ENCODE results near the gene OVOL1. TPM values are rescaled to one million over a fixed set of nuclear protein-coding genes. Genes with fewer than 3 reads are reported as not detected.
"Not testable (repeated sequence)": the region's sequence is repeated elsewhere in the genome, so short reads cannot be mapped to it uniquely, and the experiment has no call there.

Gene OVOL1
- not detected for total RNA-seq
- polyA plus RNA-seq: 1 to 10 TPM in 1 of 2 donors, under 1 TPM in 1; 0.28 to 3.9 TPM
- long read RNA-seq, donor 1: 0 reads
- long read RNA-seq, donor 2: 0 reads

DNA sequence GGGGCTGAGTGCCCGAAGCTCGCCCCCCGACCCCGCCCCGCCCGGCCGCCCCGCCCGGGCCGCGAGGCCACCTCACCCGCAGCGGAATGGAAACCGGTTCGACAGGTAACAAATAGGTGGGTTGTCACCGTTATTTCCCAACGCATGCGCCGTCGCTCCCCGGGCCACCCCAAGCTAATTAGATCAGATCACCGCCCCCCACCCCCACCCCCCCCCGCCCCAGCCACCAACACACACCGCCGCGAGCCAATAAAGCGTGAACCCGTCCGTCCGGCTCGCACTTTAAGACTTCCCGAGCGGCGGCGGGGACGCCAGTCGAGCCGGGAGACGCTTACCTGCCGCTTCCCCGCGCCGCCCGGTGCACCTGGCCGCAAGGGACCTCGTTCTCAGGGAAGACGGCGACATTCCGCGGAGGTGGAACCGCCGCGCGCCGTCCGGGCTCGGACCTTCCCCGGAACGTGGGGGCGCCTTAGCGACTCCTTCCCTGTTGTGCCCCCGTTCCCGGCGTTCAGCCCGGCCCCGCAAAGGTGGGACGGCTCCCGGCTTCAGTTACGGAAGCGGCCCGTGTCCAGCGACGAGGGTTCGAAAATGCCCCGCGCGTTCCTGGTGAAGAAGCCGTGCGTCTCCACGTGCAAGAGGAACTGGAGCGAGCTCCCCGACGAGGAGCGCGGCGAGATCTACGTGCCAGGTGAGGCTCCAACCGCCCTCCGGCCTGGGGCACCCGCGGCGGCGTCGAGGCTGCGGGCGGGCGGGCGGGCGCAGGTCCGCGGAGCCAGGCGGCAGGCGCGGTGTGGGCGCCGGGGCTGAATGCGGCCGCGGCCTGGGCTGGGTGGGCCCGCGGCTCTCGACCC, at the start of gene OVOL1:
OVOL1 (plus strand) TSS at position 278 of the 851 bp plus-strand sequence; CDS start at position 589, 311 bp downstream.
- Histone ChIP-seq H3K27me3 (ENCODE audit: control insufficient read depth in 1 of 2, insufficient read depth in 2 of 2, low read length in 1 of 2) (no peaks in the 10 kb centered on the region), H3K9me3 (ENCODE audit: control insufficient read depth, low read length) (no peaks in the 10 kb centered on the region), H3K27ac (ENCODE audit: low read depth in 1 of 2, low read length in 2 of 2) (no peak within 1 kb of the TSS), H3K4me1 (ENCODE audit: control insufficient read depth in 1 of 2, insufficient read depth in 2 of 2, low read length in 2 of 2) (no peaks in the 10 kb centered on the region), H3K36me3 (ENCODE audit: control insufficient read depth in 1 of 2, insufficient read depth in 2 of 2, low read length in 1 of 2) (no peaks in the 10 kb centered on the region), H3K4me3 (ENCODE audit: low read length in 2 of 2) (no peak within 1 kb of the TSS)
- DNase-seq (no peak), ATAC-seq (ENCODE audit: low FRiP score) (no peak)
- intact Hi-C loops (cut with DNase I): no loop called here
- 1% methylated on average over 74 to 112 of the region's 112 CpGs for WGBS, 2 donors

DNA sequence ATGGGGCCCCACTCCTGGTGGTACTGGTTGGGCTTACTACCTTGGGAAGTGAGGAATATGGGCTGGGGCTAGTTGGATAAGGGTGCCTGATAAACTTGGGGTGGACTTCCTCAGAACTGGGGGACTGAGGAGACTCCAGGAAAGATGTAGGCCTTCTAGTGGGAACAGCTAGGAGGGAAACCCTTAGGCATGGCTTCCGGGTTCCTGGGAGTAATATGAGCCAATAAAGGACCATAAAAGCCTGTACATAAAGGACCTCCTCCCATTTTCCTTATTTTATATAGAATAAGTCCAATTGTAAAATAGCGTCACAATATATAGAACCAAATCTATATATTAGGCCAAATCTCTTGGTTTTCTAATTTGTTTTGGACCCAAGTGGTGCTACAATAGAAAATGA, 47.8 kb upstream of the OVOL1 start:
- no peak for DNase-seq
- H3K27me3 ChIP-seq (ENCODE audit: control insufficient read depth in 1 of 2, insufficient read depth in 2 of 2, low read length in 1 of 2): no peaks in the 10 kb centered on the region

DNA sequence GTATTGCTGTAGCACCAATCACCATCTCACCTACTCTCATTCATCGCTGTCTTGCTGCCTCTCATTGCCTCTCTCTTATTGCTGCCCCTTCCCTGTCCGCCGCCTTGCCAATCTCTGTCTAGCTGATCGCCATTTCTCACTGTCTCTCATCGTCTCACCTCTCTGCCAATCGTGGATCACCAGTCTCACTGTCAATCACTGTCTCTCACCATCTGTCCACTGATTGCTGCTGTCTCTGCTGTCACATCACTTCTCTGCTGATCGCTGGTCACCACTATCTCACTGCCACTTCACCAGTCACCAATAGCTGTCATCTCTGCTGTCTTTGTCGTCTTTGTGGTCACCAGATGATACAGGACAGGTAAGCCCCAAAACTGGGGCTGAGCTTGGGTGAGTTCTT, 45.7 kb upstream of the OVOL1 start:
- Histone ChIP-seq H3K4me3 (ENCODE audit: low read length in 2 of 2) (no peak overlapping the region), H3K27ac (ENCODE audit: low read depth in 1 of 2, low read length in 2 of 2) (no peak overlapping the region), H3K36me3 (ENCODE audit: control insufficient read depth in 1 of 2, insufficient read depth in 2 of 2, low read length in 1 of 2) (no peaks in the 10 kb centered on the region), H3K27me3 (ENCODE audit: control insufficient read depth in 1 of 2, insufficient read depth in 2 of 2, low read length in 1 of 2) (no peaks in the 10 kb centered on the region), H3K4me1 (ENCODE audit: control insufficient read depth in 1 of 2, insufficient read depth in 2 of 2, low read length in 2 of 2) (no peaks in the 10 kb centered on the region), H3K9me3 (ENCODE audit: control insufficient read depth, low read length) (no peaks in the 10 kb centered on the region)
- DNase-seq (no peak), ATAC-seq (ENCODE audit: low FRiP score) (no peak)
- intact Hi-C loops (cut with DNase I): no loop called here
- WGBS, 2 donors: 79 to 82% methylated on average over 8 of the region's 8 CpGs

More for the DNA sequence above, 47.8 kb upstream of the OVOL1 start:
- Histone ChIP-seq H3K9me3 (ENCODE audit: control insufficient read depth, low read length) (no peaks in the 10 kb centered on the region), H3K27ac (ENCODE audit: low read depth in 1 of 2, low read length in 2 of 2) (no peak overlapping the region), H3K36me3 (ENCODE audit: control insufficient read depth in 1 of 2, insufficient read depth in 2 of 2, low read length in 1 of 2) (no peaks in the 10 kb centered on the region), H3K4me1 (ENCODE audit: control insufficient read depth in 1 of 2, insufficient read depth in 2 of 2, low read length in 2 of 2) (no peaks in the 10 kb centered on the region), H3K4me3 (ENCODE audit: low read length in 2 of 2) (no peak overlapping the region)
- intact Hi-C loops (cut with DNase I): no loop called here
- WGBS, 2 donors: 89 to 90% methylated on average over 2 of the region's 2 CpGs
- ATAC-seq (ENCODE audit: low FRiP score): no peak

DNA sequence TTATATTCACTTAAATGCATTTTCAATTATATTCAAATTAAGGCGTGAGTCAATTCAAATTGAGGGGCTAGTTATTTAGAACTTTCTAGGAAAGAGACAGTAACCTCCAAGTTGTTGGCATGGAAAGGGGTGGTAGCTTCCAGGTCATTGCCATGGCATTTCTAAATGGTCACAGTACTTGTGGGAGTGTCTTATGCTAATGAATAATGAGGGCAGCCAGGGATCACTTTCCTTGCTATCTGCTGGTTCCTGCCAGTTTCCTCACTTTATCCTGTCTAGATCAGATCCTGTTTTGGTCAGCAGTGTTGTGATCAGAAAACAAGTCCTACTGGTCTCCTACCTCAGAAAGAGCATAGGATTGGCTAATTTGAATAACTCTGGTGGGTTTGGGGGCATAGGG, 44.5 kb upstream of the OVOL1 start:
- H3K4me3 ChIP-seq (ENCODE audit: low read length in 2 of 2): no peak overlapping the region
- H3K36me3 ChIP-seq (ENCODE audit: control insufficient read depth in 1 of 2, insufficient read depth in 2 of 2, low read length in 1 of 2): no peaks in the 10 kb centered on the region
- H3K27me3 ChIP-seq (ENCODE audit: control insufficient read depth in 1 of 2, insufficient read depth in 2 of 2, low read length in 1 of 2): no peaks in the 10 kb centered on the region
- ATAC-seq (ENCODE audit: low FRiP score): no peak
- no peak overlapping the region for H3K27ac ChIP-seq (ENCODE audit: low read depth in 1 of 2, low read length in 2 of 2)
- DNase-seq: no peak
- no peaks in the 10 kb centered on the region for H3K4me1 ChIP-seq (ENCODE audit: control insufficient read depth in 1 of 2, insufficient read depth in 2 of 2, low read length in 2 of 2)
- WGBS, 2 donors: 86 to 96% methylated on average over 1 of the region's 1 CpG
- H3K9me3 ChIP-seq (ENCODE audit: control insufficient read depth, low read length): no peaks in the 10 kb centered on the region
- intact Hi-C loops (cut with DNase I): no loop called here

DNA sequence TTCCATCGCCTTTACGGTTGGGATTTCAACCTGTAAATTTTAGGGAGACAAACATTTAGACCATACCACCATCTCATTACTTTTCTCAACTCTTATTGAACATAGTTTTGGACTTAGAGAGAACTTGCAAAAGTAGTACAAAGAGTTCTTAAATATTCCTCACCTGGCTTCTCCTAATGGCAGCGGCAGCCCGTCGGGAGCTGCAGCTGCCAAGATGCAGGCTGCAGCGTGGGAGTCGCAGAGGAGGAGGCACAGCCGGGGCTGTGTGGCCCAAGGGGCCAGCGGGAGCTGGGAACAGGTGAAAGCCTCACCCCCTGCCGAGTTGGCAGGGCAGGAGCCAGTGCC, 43.2 kb upstream of the OVOL1 start:
- WGBS, 2 donors: 73 to 77% methylated on average over 9 to 10 of the region's 10 CpGs
- intact Hi-C loops (cut with DNase I): no loop called here
- Histone ChIP-seq H3K36me3 (ENCODE audit: control insufficient read depth in 1 of 2, insufficient read depth in 2 of 2, low read length in 1 of 2) (no peaks in the 10 kb centered on the region), H3K4me3 (ENCODE audit: low read length in 2 of 2) (no peak overlapping the region), H3K4me1 (ENCODE audit: control insufficient read depth in 1 of 2, insufficient read depth in 2 of 2, low read length in 2 of 2) (no peaks in the 10 kb centered on the region), H3K27ac (ENCODE audit: low read depth in 1 of 2, low read length in 2 of 2) (no peak overlapping the region), H3K27me3 (ENCODE audit: control insufficient read depth in 1 of 2, insufficient read depth in 2 of 2, low read length in 1 of 2) (no peaks in the 10 kb centered on the region), H3K9me3 (ENCODE audit: control insufficient read depth, low read length) (no peaks in the 10 kb centered on the region)
- ATAC-seq (ENCODE audit: low FRiP score) (no peak), DNase-seq (no peak)

DNA sequence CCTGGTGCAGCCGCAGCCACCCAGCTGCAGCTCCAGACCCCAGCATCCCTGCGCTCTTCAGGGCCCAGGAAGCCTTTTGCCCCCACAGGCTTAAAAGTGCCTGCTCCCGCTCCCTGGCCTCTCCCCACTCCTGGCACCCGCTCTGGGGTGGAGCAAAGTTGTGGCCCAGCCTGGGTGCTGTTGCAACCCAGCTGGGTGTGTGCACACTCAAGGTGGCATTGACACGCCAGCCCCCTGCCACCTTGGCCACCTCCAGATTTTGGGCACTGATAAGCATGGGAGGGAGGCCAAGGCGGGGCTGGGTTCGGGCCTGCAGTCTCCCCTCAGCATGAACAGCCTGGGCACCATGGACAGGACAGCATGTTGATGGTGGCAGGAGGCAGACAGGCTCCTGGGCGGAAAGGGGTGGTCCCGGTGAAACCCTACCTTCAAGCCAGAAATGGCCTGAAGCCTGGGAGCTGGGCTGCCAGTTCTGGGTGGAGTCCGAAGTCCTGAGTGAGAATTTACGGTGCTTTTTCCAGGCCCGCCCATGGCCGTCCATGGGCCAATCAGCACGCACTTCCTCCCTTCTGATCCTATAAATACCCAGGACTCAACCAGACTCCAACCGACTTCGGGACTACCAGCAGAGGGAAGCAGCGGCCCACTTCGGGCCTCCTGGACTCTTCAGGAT, 42.7 kb upstream of the OVOL1 start:
- Histone ChIP-seq H3K36me3 (ENCODE audit: control insufficient read depth in 1 of 2, insufficient read depth in 2 of 2, low read length in 1 of 2) (no peaks in the 10 kb centered on the region), H3K4me3 (ENCODE audit: low read length in 2 of 2) (no peak overlapping the region), H3K27me3 (ENCODE audit: control insufficient read depth in 1 of 2, insufficient read depth in 2 of 2, low read length in 1 of 2) (no peaks in the 10 kb centered on the region), H3K9me3 (ENCODE audit: control insufficient read depth, low read length) (no peaks in the 10 kb centered on the region), H3K4me1 (ENCODE audit: control insufficient read depth in 1 of 2, insufficient read depth in 2 of 2, low read length in 2 of 2) (no peaks in the 10 kb centered on the region), H3K27ac (ENCODE audit: low read depth in 1 of 2, low read length in 2 of 2) (no peak overlapping the region)
- ATAC-seq (ENCODE audit: low FRiP score): no peak
- DNase-seq: no peak
- intact Hi-C loops (cut with DNase I): no loop called here
- WGBS, 2 donors: 82% methylated on average over 18 of the region's 18 CpGs

DNA sequence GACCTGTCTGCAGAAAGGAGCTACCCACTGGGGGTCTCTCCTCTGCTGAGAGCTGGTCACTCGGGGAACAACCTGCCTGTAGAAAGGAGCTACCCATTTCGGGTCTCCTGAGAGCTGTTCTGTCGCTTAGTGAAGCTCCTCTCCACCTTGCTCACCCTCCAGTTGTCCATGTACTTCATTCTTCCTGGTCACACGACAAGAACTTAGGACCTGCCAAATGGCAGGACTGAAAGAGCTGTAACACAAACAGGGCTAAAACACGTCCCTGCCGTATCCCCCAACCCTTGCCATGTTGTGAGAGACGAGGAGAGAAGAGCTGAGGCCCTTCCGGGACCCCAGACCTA, 42.2 kb upstream of the OVOL1 start:
- no peak overlapping the region for H3K27ac ChIP-seq (ENCODE audit: low read depth in 1 of 2, low read length in 2 of 2)
- no peak overlapping the region for H3K4me3 ChIP-seq (ENCODE audit: low read length in 2 of 2)
- intact Hi-C loops (cut with DNase I): no loop called here
- H3K9me3 ChIP-seq (ENCODE audit: control insufficient read depth, low read length): no peaks in the 10 kb centered on the region
- H3K4me1 ChIP-seq (ENCODE audit: control insufficient read depth in 1 of 2, insufficient read depth in 2 of 2, low read length in 2 of 2): no peaks in the 10 kb centered on the region
- H3K36me3 ChIP-seq (ENCODE audit: control insufficient read depth in 1 of 2, insufficient read depth in 2 of 2, low read length in 1 of 2): no peaks in the 10 kb centered on the region
- H3K27me3 ChIP-seq (ENCODE audit: control insufficient read depth in 1 of 2, insufficient read depth in 2 of 2, low read length in 1 of 2): no peaks in the 10 kb centered on the region
- ATAC-seq (ENCODE audit: low FRiP score) (no peak), DNase-seq (no peak)
- WGBS, 2 donors: 78 to 79% methylated on average over 8 of the region's 8 CpGs

DNA sequence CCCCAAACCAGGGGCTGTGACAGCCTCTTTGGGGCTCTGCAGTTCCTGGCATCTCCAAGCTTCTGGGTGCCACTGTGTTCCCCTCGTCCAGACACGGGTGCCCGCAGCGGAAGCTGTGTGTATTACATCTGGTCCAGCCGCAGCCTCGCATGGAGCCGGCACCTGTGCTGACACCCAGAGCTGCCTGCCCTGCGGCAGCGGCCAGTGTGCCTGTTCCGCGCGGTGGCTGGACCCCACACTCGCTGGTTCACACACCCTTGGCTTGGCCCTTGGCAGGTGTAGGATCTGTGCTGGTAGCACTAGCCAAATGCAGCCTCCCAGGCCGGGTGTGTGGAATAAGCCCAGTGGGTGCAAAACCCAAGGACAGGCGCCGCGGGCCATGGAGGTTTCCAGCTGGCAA, 41.8 kb upstream of the OVOL1 start:
- no peak overlapping the region for H3K27ac ChIP-seq (ENCODE audit: low read depth in 1 of 2, low read length in 2 of 2)
- 91 to 94% methylated on average over 16 to 17 of the region's 17 CpGs for WGBS, 2 donors
- intact Hi-C loops (cut with DNase I): no loop called here
- DNase-seq: no peak
- no peaks in the 10 kb centered on the region for H3K27me3 ChIP-seq (ENCODE audit: control insufficient read depth in 1 of 2, insufficient read depth in 2 of 2, low read length in 1 of 2)
- no peaks in the 10 kb centered on the region for H3K36me3 ChIP-seq (ENCODE audit: control insufficient read depth in 1 of 2, insufficient read depth in 2 of 2, low read length in 1 of 2)
- H3K4me1 ChIP-seq (ENCODE audit: control insufficient read depth in 1 of 2, insufficient read depth in 2 of 2, low read length in 2 of 2): no peaks in the 10 kb centered on the region
- H3K9me3 ChIP-seq (ENCODE audit: control insufficient read depth, low read length): no peaks in the 10 kb centered on the region
- no peak for ATAC-seq (ENCODE audit: low FRiP score)
- no peak overlapping the region for H3K4me3 ChIP-seq (ENCODE audit: low read length in 2 of 2)

DNA sequence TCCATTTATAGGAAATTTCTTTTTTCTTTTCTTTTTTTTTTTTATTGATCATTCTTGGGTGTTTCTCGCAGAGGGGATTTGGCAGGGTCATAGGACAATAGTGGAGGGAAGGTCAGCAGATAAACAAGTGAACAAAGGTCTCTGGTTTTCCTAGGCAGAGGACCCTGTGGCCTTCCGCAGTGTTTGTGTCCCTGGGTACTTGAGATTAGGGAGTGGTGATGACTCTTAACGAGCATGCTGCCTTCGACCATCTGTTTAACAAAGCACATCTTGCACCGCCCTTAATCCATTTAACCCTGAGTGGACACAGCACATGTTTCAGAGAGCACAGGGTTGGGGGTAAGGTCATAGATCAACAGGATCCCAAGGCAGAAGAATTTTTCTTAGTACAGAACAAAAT, 24.7 kb upstream of the OVOL1 start:
- DNase-seq; H3K27me3 ChIP-seq (ENCODE audit: control insufficient read depth in 1 of 2, insufficient read depth in 2 of 2, low read length in 1 of 2); ATAC-seq (ENCODE audit: low FRiP score); H3K4me3 ChIP-seq (ENCODE audit: low read length in 2 of 2); H3K4me1 ChIP-seq (ENCODE audit: control insufficient read depth in 1 of 2, insufficient read depth in 2 of 2, low read length in 2 of 2); H3K36me3 ChIP-seq (ENCODE audit: control insufficient read depth in 1 of 2, insufficient read depth in 2 of 2, low read length in 1 of 2); H3K9me3 ChIP-seq (ENCODE audit: control insufficient read depth, low read length); H3K27ac ChIP-seq (ENCODE audit: low read depth in 1 of 2, low read length in 2 of 2); intact Hi-C loops (cut with DNase I): not testable (repeated sequence)
- WGBS, 2 donors: 77 to 87% methylated on average over 5 of the region's 5 CpGs

Measured in aorta (tissue), 5 donors.